ENCODE data around the gene FOSB. TPM values are rescaled to one million over a fixed set of nuclear protein-coding genes. Genes with fewer than 3 reads are reported as not detected.

FOSB gene
- total and polyA plus RNA-seq, 9 of the 15 experiments (the other 6 are each of a cell fraction or from before 2014, with no cell fraction given), result 0.11 to 2.7 (median 0.73) TPM

- peak; percentile 84 for TF ChIP-seq SIN3B (IDR thresholded peaks at IDR 0.05; ENCODE audit: low read depth)
- TF ChIP-seq SRSF1 (IDR thresholded peaks at IDR 0.05; ENCODE audit: low read depth, low read length), result no peak
- TF ChIP-seq PKNOX1 (IDR thresholded peaks at IDR 0.05), result no peak
- TF ChIP-seq NCOA2 (IDR thresholded peaks at IDR 0.05; ENCODE audit: partially characterized antibody in 2 of 2), result no peak
- 0 out of 2 replicates have a peak, but pooled peaks have one; percentile 48 for TF ChIP-seq ZKSCAN1 (IDR thresholded peaks at IDR 0.05; ENCODE audit: low read depth, low read length)
- TF ChIP-seq, protein P1, sequence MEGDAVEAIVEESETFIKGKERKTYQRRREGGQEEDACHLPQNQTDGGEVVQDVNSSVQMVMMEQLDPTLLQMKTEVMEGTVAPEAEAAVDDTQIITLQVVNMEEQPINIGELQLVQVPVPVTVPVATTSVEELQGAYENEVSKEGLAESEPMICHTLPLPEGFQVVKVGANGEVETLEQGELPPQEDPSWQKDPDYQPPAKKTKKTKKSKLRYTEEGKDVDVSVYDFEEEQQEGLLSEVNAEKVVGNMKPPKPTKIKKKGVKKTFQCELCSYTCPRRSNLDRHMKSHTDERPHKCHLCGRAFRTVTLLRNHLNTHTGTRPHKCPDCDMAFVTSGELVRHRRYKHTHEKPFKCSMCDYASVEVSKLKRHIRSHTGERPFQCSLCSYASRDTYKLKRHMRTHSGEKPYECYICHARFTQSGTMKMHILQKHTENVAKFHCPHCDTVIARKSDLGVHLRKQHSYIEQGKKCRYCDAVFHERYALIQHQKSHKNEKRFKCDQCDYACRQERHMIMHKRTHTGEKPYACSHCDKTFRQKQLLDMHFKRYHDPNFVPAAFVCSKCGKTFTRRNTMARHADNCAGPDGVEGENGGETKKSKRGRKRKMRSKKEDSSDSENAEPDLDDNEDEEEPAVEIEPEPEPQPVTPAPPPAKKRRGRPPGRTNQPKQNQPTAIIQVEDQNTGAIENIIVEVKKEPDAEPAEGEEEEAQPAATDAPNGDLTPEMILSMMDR (IDR thresholded peaks at IDR 0.05 in 2 of 3, conservative IDR thresholded peaks at IDR 0.05 in 1 of 3; ENCODE audit: insufficient read depth in 2 of 3, low read depth in 1 of 3, low read length in 3 of 3), result peak; percentile 86 to 92 (median 90)
- TF ChIP-seq E2F3 (CRISPR knock-in tag; IDR thresholded peaks at IDR 0.05), result peak; percentile 90
- peak; percentile 66 for TF ChIP-seq ARID1B (IDR thresholded peaks at IDR 0.05)
- TF ChIP-seq TARDBP (IDR thresholded peaks at IDR 0.05), result peak; percentile 88
- TF ChIP-seq HDAC3 (IDR thresholded peaks at IDR 0.05; ENCODE audit: borderline replicate concordance, partially characterized antibody), result peak; percentile 74
- peak; percentile 61 for TF ChIP-seq RBM25 (IDR thresholded peaks at IDR 0.05; ENCODE audit: low read depth, low read length, severe bottlenecking)
- no peak for TF ChIP-seq FOXM1 (IDR thresholded peaks at IDR 0.05; ENCODE audit: low read depth)
- TF ChIP-seq FOXM1 (CRISPR knock-in tag; IDR thresholded peaks at IDR 0.05; ENCODE audit: low read depth), result 0 out of 2 replicates have a peak, but pooled peaks have one; percentile 58
- TF ChIP-seq, protein P2, sequence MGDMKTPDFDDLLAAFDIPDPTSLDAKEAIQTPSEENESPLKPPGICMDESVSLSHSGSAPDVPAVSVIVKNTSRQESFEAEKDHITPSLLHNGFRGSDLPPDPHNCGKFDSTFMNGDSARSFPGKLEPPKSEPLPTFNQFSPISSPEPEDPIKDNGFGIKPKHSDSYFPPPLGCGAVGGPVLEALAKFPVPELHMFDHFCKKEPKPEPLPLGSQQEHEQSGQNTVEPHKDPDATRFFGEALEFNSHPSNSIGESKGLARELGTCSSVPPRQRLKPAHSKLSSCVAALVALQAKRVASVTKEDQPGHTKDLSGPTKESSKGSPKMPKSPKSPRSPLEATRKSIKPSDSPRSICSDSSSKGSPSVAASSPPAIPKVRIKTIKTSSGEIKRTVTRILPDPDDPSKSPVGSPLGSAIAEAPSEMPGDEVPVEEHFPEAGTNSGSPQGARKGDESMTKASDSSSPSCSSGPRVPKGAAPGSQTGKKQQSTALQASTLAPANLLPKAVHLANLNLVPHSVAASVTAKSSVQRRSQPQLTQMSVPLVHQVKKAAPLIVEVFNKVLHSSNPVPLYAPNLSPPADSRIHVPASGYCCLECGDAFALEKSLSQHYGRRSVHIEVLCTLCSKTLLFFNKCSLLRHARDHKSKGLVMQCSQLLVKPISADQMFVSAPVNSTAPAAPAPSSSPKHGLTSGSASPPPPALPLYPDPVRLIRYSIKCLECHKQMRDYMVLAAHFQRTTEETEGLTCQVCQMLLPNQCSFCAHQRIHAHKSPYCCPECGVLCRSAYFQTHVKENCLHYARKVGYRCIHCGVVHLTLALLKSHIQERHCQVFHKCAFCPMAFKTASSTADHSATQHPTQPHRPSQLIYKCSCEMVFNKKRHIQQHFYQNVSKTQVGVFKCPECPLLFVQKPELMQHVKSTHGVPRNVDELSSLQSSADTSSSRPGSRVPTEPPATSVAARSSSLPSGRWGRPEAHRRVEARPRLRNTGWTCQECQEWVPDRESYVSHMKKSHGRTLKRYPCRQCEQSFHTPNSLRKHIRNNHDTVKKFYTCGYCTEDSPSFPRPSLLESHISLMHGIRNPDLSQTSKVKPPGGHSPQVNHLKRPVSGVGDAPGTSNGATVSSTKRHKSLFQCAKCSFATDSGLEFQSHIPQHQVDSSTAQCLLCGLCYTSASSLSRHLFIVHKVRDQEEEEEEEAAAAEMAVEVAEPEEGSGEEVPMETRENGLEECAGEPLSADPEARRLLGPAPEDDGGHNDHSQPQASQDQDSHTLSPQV (IDR thresholded peaks at IDR 0.05), result peak; percentile 88
- no peak for TF ChIP-seq ATF1 (CRISPR knock-in tag; IDR thresholded peaks at IDR 0.05)
- TF ChIP-seq ATF1 (tag; IDR thresholded peaks at IDR 0.05), result peak; percentile 86
- TF ChIP-seq ZNF740 (CRISPR knock-in tag; IDR thresholded peaks at IDR 0.05), result peak; percentile 98
- TF ChIP-seq ZNF740 (tag; IDR thresholded peaks at IDR 0.05), result peak in 1 of 2 experiments; percentile 97; a peak in 2 of 4 replicates
Measured at GRCh38 chr19:45439569-45440258, 28.1 kb upstream of the FOSB start (continued).
